ENCODE data around the gene ODF2.
"Not testable (repeated sequence)": the region's sequence is repeated elsewhere in the genome, so short reads cannot be mapped to it uniquely, and the experiment has no call there.

The ODF2 gene

DNA sequence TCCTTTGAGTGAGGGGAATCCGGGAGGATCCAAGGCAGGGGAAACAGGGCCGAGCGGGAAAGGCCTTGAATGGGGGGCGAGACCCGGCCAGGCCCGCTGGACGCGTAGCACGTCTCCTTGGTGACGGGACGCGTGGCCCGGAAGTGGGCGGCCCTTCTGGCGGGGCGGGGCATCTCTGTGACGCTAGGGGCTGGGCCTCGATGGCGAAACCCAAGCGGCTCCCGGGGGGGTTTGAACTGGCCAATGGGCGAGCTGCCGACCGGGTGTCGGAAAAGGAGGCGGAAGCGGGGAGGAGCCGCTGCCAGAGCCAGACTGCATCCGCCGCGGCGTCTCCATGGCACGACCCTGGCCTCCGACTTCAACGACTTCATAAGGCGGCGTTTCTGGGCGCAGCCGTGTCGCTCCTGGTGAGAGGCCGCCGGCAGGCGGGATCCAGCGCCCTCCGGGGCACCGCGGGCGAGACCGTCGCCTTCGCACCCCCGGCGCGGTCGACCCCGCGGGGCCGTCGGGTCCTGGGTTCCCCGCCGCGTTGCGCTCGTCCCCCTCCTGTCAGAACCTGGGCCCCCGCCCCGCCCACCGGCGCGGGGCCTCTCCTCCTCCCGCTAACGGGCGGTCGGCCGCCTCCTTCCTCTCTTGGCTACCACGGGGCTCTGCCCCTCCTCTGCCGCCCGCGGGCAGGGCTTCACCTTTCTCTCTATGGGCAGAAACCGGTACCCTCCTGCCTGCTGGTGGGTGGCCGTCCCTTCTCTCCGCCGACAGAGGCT is at the start of gene ODF2:
TSS of gene ODF2 (plus strand) at position 158 of the 764 bp plus-strand sequence. CDS start at position 244, 86 bp downstream.
- DNase-seq = peak; percentile 59 to 99 (median 96)

DNA sequence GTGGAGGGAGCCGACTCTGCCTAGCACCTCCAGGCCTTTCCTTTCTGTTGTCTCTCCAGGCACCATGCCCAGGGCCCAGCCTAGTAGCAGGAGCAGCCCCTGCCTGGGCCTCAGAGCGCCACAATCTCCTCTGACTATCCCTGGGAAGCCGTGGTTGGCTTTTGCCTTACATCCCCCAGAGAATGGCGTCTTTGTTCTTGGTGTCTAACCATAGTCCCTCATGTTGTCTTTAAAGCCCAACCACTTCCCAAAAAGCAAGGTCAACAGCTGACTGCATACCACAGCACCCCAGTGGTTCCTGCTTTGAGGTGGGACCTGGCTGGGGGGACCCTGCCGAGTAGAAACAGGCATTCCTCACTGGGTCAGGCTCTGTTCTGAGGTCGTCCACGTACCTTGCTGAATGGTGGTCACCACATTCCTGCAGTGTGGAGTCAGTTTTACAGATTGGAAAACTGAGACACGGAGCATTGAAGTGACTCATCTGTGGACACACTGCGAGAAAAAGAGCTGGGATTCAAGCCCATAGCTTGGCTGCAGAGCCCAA is 48.9 kb upstream of the ODF2 start:
- no peak for DNase-seq

DNA sequence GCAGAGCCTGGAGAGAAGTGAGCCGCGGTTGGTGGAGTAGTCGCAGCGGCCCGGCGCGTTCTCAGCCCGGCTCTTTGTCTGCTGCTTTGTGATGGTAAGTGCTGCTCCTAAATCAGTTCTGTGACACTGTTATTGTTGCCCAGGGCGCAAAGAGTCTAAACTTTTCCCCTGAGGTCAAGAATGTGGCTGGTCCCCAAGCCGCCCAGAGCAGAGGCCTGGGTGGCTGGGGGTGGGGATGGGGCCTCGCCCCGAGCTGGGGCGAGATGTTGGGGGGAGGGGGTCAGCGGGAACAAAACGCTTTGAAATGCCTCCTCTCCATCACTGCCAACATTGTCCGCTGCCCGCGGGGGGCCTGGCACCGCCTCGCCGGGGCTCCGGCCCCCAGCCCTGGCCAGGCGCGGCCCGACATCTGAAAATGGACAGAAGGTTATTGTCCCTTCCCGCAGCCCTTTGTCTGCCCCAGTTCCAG is 46.8 kb upstream of the ODF2 start:
- DNase-seq = peak in 49 of 58 donors; percentile 29 to 95 (median 79)

DNA sequence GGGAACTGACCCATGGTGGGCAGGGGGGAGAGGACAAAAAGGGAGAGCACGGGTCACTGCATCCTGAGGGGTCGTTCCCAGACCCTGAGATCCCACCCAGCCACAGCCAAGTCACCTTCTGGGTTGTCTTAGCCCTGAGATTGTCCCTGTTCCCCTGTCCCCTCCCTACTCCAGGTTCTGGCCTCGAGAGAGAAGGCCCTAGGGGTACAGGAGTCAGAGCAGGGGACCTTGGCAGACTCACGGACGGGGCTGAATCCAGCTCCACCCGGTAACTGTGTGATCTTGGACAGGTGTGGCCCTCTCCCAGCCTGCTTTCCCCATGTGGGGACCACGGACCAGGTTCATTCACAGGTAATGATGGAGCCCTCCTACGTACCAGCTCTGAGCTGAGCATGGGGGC is 46.4 kb upstream of the ODF2 start:
- peak in 2 of 58 donors; percentile 54 to 81 for DNase-seq

DNA sequence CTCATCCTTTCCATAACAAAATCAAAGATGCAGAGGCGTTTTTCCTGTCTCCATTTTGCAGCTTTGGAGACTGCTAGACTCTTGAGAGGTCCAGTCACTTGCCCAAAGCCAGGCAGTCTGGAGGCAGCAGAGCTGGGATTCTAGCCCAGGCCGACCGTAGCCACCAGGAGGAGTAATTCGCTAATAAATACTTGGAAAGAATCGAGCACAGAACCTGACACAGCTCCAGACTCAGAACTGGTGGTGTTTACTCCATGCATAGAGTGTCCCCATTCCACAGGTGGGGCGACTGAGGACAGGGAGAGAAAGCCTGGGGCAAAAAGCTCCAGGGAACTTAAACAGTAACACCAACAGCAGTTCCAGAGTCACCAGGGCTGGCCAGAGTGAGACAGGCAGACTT is 45.8 kb upstream of the ODF2 start:
- peak in 20 of 58 donors; percentile 27 to 75 (median 52) for DNase-seq

DNA sequence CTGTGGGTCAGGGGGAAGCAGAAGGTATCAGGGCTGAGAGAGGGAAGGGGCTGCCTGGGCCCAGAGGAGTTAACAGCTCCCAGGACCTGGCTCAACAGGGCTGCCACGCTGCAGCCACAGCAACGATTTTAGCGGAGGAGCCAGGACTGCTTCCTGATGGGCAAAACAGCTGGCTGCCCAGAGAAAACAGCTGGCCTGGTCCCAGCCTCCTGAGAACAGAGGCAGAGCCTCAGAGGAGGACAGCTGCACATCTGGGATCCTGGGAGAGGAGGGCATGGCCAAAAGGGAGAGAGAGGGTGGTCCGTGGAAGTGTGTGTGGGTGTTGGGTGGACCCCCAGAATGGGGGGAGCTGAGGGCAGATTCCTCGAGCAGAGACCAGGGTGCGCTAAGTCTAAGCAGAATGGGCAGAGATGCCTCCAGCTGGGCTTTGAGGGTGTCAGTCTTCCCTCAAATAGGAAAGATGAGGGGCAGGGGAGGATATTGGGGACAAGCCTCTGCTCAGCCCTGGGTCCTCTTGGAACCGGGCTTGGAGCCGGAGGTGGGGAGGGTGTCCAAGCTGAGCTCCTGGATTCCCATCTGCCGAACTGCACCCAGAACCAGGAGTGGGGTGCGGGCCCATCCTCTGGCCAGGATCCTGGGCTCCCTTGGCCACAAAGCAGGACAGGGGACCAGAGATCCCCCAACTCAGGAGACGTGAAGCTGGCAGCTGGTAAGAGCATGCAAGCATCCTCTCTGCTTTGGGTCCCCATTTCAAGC is 44.3 kb upstream of the ODF2 start:
- peak in 17 of 58 donors; percentile 12 to 65 (median 44) for DNase-seq

DNA sequence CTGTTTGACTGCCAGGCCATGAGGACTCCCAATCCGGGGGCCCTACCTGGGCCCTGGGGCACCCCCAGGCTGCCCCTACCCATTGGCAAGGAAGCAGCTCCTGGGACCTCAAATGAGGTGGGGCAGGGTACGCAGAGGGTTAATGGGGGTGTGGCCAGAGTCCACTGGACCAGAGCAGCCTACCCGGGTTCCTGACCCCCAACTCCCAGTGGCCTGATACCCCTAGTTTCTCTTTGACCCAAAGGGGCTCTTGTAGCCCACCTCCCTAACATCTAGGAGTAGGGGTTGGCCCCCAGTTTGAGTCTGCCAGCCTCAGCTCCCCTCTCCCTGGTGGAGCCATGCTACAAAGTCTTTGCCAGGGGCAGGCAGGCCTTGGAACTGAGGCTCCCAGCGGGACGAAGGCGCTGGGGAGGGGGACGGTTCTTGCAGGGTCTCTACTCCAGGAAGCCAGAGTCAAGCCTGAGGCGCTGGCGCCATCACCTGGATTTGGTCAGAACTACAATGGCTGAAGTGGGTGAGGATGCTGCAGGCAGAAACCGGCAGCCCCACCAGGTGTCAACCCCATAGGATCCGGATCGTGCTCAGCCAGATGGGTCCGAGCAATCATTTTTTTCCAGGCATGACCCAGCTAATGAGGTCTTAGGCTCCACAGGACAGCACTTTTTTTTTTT is 43.6 kb upstream of the ODF2 start:
- peak in 54 of 58 donors; percentile 31 to 91 (median 78) for DNase-seq

DNA sequence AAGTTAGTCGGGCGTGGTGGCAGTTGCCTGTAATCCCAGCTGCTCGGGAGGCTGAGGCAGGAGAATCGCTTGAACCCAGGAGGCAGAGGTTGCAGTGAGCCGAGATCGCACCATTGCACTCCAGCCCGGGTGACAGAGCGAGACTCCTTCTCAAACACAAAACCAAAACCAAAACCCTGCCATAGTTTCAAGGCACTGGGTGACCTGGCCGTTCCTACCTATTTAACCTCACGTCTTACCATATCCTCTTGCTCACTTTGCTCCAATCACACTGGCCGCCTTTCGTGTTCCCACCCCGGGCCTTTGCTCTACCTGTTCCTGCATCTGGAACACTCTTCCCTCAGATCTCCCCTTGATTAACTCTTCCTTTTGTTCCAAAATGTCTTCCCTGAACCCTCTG is 42.1 kb upstream of the ODF2 start:
- DNase-seq = not testable (repeated sequence)

DNA sequence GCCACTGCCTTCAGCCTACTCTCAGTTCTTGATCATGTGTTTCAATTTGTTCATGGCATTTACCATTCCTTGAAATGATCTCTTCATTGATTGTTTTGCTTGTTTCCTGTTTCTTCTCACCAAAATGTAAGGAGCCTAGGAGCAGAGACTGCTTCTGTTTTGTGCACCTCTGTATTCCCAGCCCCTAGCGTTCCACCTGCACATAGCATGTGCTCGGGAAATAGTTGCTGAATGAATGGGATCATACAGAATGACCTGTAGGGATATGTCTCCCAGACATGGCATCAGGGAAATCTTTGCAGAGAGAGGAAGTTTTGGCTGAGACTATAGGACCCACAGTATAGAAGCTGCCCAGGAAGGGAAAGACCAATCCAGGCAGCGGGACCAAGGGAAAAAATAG is 41.3 kb upstream of the ODF2 start:
- no peak for DNase-seq

DNA sequence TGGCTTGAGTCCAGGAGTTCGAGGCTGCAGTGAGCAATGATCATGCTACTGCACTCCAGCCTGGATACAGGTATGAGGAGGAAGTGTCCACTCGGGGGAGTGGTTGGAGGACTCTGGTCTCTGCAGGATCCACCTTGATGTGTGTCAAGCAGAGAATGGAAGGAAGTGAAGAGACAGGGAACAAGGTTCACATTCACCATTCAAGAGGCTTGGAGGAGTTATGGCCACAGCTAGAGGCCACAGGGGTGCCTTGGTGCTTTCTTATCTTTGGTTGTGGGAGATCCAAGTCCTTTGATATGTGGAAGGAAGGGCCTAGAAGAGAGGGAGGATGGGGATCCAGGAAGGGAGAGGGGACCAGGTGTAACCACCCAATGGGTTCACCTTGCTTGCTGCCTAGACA is 40.5 kb upstream of the ODF2 start:
- DNase-seq = no peak

DNA sequence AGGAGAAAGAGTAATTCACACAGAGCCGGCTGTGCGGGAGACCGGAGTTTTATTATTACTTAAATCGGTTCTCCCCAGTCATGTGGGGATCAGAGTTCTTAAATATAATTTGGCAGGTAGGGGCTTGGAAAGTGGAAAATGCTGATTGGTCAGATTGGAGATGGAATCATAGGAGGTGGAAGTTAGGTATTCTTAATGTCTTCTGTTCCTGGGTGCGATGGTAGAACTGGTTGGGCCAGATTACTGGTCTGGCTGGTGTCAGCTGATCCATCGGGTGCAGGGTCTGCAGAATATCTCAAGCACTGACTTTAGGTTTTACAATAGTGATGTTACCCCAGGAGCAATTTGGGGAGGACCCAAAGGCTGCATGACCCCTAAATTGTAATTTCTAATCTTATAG is 39.8 kb upstream of the ODF2 start:
- no peak for DNase-seq

DNA sequence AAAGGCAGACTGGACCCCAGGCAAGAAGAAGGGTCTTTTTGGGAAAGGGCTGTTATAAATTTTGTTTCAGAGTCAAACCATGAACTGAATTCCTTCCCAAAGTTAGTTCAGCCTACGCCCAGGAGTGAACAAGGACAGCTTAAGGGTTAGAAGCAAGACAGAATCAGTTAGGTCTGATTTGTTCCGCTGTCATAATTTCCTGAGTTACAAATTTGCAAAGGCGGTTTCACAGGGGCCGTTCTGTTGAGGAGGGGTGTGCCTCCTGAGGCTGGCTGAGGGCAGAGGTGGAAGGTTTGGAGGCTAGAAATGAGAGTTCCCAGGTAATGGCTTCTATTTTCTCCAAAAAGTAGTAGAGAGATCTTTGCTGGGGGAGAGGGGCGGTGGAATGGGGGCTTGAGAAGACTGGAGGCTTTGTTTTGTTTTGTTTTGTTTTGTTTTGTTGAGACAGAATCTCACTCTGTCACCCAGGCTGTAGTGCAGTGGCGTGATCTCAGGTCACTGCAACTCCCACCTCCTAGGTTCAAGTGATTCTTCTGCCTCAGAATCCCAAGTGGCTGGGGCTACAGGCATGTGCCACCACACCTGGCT is 39.3 kb upstream of the ODF2 start:
- no peak for DNase-seq

DNA sequence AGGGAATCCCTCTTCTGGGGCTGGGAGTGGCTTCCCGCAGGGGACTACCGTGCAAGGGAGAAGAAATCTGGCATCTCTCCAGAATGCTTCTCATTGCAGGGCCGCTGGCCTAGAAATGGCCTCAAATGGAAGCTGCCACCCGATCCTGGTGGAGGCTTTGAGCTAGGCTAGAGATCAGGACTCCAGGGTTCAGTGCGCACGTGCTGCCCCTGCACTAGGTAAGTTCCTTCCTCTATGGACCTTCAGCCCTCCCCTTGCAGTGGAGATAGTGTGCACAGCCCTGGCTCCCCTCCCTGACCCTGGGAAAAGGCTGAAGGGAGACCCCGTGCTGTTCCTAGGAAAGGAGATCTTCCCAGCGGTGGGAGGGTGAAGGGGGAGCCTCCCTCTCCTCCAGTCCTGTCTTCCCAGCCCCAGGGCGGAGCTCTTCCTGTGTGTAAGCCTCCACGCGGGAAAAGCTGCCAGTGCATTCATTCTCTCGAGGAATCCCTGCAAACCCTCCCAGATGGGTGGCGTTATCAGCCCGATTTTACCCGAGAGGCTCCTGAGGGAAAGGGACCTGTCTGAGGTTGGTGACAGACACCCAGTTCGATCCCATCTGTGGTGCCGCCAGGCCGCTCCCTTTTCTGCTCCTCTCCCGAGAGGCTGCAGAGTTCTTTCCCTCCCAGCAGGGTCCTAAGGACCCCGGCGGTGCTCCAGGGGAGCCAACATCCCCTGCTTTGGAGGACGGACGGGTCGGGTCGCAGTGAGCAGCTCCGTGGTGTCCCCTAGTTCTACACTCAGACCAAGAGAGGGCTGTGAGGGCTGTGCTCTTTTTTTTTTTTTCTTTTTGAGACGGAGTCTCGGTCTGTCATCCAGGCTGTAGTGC is 36.5 kb upstream of the ODF2 start:
- DNase-seq = peak in 7 of 58 donors; percentile 29 to 52 (median 39)

DNA sequence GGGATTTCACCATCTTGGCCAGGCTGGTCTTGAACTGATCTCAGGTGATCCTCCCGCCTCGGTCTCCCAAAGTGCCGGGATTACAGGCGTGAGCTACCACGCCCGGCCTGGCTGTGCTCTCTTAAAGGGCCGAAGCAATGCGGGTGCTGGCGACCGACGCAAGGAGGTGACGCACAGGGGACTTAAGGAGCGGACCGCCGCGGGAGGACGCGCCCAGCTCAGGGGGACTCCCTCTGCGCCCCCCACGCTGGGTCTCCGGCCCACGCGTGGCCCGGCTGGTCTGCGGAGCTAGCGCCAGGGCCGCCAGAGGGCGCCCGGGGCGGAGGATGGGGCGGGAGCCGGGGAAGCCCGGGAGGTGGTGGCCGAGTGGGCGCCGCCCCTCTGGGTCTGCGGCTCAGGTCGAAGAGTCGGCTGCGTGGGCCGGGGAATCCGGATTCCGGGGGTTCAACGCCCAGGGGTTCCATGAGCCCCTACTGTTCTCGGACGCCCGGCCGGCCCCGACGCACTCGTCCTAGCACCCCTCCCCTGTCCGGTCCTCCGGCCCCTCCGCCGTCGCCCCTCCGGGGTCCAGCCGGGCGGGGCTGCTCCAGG is 35.7 kb upstream of the ODF2 start:
- DNase-seq = peak in 43 of 58 donors; percentile 12 to 66 (median 47)

DNA sequence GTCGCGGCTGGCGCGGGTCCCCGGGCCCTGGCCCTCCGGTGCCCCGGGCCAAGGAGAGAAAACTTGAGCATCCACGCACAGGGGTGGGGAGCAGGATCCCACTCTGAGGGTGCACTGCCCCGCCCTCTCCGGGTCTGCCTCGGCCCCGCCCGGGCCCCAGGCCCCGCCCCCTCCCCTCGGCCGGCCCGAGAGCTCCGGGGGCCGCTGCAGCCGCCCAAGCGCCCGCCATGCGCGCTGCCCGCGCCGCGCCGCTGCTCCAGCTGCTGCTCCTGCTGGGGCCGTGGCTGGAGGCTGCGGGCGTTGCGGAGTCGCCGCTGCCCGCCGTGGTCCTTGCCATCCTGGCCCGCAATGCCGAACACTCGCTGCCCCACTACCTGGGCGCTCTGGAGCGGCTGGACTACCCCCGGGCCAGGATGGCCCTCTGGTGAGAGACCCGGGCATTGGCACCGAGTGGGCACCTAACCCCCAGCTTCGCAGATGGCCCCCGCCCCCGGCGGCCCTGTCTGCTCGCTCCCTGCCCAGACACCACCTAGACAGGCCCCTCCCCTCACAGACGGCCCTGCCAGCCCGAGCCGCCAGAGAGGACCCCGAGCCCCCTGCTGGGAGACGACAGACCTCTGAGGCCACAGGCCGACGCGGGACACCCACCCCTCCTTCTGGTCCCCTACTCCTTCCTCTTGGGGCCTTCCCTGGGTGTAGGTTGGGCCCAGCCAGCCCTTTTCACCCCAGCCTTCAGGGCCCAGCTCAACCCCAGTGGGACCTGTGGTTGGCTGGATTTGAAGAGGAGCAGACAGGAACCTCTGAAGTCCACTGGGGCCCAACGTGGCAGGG is 34.9 kb upstream of the ODF2 start, which contains the start of gene CERCAM:
TSS of gene CERCAM (plus strand) at position 207 of the 831 bp plus-strand sequence. CDS start at position 228, 21 bp downstream.
- DNase-seq = peak in 34 of 58 donors; percentile 10 to 72 (median 47)

DNA sequence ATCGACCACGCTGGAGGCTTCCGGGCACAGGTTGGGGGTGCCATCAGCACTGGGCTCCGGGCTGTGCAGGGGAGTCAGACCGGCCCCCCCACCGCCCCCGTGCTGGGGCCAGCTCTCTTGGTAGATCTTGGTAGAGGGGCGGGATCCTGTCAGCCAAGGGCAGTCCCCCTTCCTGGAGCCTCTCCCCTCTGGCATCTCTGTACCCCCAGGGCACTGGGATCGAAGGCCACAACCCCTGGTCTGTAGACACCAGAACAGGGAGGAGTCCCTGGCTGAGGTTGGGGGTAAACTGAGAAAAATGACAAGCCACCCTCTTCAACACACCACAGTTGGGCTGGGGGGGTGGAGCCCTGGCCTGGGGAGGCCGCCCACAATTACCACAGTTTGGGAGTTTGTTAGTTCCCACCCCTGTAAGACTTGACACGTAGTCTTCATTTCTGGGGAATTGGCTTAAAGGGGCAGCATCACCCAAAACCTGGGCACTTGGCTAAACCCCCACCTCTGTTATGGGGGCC is 34.3 kb upstream of the ODF2 start:
- no peak for DNase-seq

DNA sequence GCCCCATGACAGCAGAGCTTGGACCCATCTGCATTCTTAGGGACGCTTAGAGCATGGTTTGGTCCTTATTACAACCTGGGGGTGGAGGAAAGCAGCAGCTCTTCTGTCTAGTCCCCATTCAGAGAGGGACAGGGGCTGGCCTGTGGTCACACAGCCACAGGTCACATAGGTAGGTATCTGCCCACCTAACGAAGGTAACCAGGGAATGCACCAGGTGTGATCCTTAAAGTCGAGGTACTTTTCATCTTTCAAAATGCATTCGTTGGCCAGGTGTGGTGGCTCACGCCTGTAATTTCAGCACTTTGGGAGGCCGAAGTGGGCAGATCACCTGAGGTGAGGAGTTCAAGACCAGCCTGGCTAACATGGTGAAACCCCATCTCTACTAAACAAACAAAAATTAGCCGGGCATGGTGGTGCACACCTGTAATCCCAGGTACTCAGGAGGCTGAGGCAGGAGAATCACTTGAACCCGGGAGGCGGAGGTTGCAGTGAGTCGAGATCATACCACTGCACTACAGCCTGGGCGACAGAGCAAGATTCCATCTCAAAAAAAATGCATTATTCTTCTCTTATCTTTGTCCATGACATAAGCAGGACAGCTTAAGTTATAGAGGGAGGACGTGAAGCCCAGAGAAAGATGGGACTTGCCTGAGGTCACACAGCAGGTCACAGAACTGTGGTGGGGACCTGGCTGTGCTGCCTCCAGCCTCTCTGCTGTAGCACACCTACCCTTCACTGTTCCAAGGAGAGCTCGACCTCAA is 33.6 kb upstream of the ODF2 start:
- DNase-seq = not testable (repeated sequence)

DNA sequence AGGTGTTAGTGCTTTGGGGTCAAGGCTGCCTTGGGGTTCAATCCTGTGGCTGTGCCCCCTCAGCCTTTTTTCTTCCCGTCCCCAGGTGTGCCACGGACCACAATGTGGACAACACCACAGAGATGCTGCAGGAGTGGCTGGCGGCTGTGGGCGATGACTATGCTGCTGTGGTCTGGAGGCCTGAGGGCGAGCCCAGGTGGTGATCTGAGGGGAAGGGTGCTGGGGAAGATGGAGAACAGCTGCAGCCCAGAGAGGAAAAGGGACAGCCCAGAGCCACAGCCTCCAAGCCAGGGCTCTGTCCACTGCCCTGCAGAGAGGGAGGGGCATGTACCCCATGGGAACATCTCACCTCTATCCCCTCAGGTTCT is 33.0 kb upstream of the ODF2 start:
- no peak for DNase-seq
